A549 (cell line): ENCODE data around the gene TNFSF15.

Experiments used
- POLR2A ChIP-seq: IDR thresholded peaks from 2 replicates; pipeline ENCODE4 v1.6.1; 2012; ENCODE audit warnings: mild to moderate bottlenecking, low read length
- RAD21 ChIP-seq, 2 experiments: fragments of >200 bp in 1 of 2; sonication (Bioruptor Twin) in 1 of 2; formaldehyde crosslinking in 1 of 2; IDR thresholded peaks in 1 of 2; conservative IDR thresholded peaks in 1 of 2; 2 replicates in 1 of 2; 3 replicates in 1 of 2; pipeline ENCODE4 v1.6.1; 2012 to 2018; ENCODE audit warnings: inconsistent platforms in 1 of 2
- RFX5 ChIP-seq: fragments of 450-650 bp; IDR thresholded peaks from 2 replicates; pipeline ENCODE4 v1.7.1; 2014; ENCODE audit warnings: antibody characterized with exemption, mild to moderate bottlenecking, moderate library complexity
- TF ChIP-seq, protein P1 (sequence below): fragments of >200 bp; sonication (Bioruptor Twin); formaldehyde crosslinking; IDR thresholded peaks from 3 replicates; pipeline ENCODE4 v1.5.1; 2016

DNA sequence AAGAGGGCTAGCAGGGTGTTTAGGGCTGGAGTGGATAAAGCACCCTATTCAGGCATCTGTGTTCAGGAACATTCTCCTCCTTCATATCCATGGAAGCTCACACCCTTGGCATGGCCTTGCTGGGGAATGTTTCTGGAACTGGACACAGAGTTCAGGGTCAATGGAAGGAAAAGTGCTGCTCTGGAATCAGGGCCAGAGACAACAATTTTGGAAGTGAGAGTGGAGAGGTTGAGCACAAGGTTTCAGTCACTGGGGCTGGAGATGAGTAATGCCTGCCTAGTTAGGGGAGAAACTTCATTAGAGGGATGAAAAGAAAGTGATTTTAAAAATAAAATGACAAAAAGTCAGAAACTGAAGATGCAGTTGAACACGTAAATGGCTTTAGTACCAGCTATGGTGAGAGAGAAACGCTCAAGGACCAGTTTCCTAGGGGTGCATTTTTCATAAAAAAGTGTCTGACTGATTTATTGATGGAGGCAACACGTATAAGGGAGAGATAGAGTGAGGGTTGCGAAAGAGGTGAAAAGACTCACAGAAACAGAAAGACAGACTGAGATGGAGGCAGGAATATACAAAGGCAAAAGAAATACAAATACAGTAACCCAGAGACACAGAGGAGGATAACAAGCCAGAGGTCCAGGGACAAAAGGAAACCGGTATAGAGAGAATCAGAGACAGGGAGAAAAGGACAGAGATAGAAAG is 8.0 kb upstream of the TNFSF15 start:
- no peak for TF ChIP-seq POLR2A
- TF ChIP-seq, protein P1, sequence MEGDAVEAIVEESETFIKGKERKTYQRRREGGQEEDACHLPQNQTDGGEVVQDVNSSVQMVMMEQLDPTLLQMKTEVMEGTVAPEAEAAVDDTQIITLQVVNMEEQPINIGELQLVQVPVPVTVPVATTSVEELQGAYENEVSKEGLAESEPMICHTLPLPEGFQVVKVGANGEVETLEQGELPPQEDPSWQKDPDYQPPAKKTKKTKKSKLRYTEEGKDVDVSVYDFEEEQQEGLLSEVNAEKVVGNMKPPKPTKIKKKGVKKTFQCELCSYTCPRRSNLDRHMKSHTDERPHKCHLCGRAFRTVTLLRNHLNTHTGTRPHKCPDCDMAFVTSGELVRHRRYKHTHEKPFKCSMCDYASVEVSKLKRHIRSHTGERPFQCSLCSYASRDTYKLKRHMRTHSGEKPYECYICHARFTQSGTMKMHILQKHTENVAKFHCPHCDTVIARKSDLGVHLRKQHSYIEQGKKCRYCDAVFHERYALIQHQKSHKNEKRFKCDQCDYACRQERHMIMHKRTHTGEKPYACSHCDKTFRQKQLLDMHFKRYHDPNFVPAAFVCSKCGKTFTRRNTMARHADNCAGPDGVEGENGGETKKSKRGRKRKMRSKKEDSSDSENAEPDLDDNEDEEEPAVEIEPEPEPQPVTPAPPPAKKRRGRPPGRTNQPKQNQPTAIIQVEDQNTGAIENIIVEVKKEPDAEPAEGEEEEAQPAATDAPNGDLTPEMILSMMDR = no peak
- no peak for TF ChIP-seq RAD21 (conservative IDR thresholded peaks at IDR 0.05 in 1 of 2, IDR thresholded peaks at IDR 0.05 in 1 of 2)
- TF ChIP-seq RFX5 = no peak
